Transverse colon (tissue), 4 donors: ENCODE measurements around the gene HMGB1. TPM values are rescaled to one million over a fixed set of nuclear protein-coding genes. Genes with fewer than 3 reads are reported as not detected.

ENCODE experiments used
- DNase-seq: peaks from one replicate; pipeline ENCODE4 v3.0.0-alpha.2; 2019
- H3K27ac ChIP-seq, 4 donors: fragments of 200-600 bp; sonication (generic); 2 replicates each; pipeline ENCODE4 v1.5.1; 2016 to 2018; ENCODE audit warnings: inconsistent platforms in 4 of 4
- H3K27me3 ChIP-seq: fragments of 200-600 bp; sonication (generic); 2 replicates; pipeline ENCODE4 v1.5.1; 2017; ENCODE audit warnings: inconsistent platforms
- H3K36me3 ChIP-seq, 4 donors: fragments of 200-600 bp; sonication (generic); 2 replicates each; pipeline ENCODE4 v1.5.1; 2017 to 2019; ENCODE audit warnings: inconsistent platforms in 4 of 4
- H3K4me1 ChIP-seq, 4 donors: fragments of 200-600 bp; sonication (generic); 2 replicates each; pipeline ENCODE4 v1.5.1; 2017 to 2020; ENCODE audit warnings: inconsistent platforms in 4 of 4
- H3K4me3 ChIP-seq, 4 donors: fragments of 200-600 bp; sonication (generic); 1 replicate in 1 of 4; 2 replicates in 3 of 4; pipeline versions ENCODE4 v1.5.1 to v1.6.1; 2017 to 2019; ENCODE audit warnings: inconsistent platforms in 4 of 4
- H3K9me3 ChIP-seq, 2 donors: fragments of 200-600 bp; sonication (generic); 2 replicates each; pipeline ENCODE4 v1.5.1; 2017 to 2019; ENCODE audit warnings: inconsistent platforms in 2 of 2
- CTCF ChIP-seq, 5 experiments: fragments of 200-600 bp in 3 of 5; fragments of 450-650 bp in 2 of 5; sonication (generic) in 3 of 5; IDR thresholded peaks; 1 replicate in 2 of 5; 2 replicates in 3 of 5; pipeline ENCODE4 v1.5.1; 2016 to 2017; ENCODE audit warnings: antibody characterized with exemption in 5 of 5, inconsistent platforms in 3 of 5, mild to moderate bottlenecking in 2 of 5, moderate library complexity in 1 of 5
- EP300 ChIP-seq: sonication (generic); formaldehyde crosslinking; IDR thresholded peaks from one replicate; pipeline ENCODE4 v1.6.1; 2017; ENCODE audit warnings: antibody characterized with exemption, low read depth
- POLR2A ChIP-seq: fragments of 450-650 bp; IDR thresholded peaks from one replicate; pipeline ENCODE4 v1.6.1; 2016; ENCODE audit warnings: antibody characterized with exemption, mild to moderate bottlenecking, moderate library complexity
- POLR2AphosphoS5 ChIP-seq, 3 donors: sonication (generic); formaldehyde crosslinking; IDR thresholded peaks; one replicate each; pipeline ENCODE4 v1.6.1; 2016; ENCODE audit warnings: antibody characterized with exemption in 3 of 3
- WGBS, 2 donors: methylation state at CpG; one replicate each; pipeline ENCODE4 v1.1.5; 2018; ENCODE audit warnings: low coverage in 1 of 2; 5-methylcytosine and 5-hydroxymethylcytosine counted together
- in situ Hi-C, 4 donors: fragments of 200-750 bp; cut with MboI; loops; one replicate each; pipeline versions ENCODE4 v1.15.0 to v1.15.1; 2017; ENCODE audit warnings: low sequenced_read_pairs in 3 of 4, low pct_ligation_motif_present in 1 of 4, low pct_unique_long_range_greater_than_20kb in 1 of 4
- intact Hi-C: fragments of 100-400 bp; cut with DNase I; formaldehyde crosslinking; loops from one replicate; pipeline ENCODE4 v1.15.1; 2023; ENCODE audit warnings: low total_unique reads
- total RNA-seq, 4 donors: library from RNA; depleted of rRNA; stranded (reverse); fragments of >200 nt; gene quantifications; one replicate each; pipeline ENCODE4 v1.1.0, GENCODE V29; 2016

The HMGB1 gene
- total RNA-seq, 4 donors from 2014 or later, result 131 to 274 (median 152) TPM

GRCh38 chr13:30413842-30414241, 51.9 kb downstream of the HMGB1 start:
- Histone ChIP-seq H3K27ac (no peak overlapping the region), H3K36me3 (no peaks in the 10 kb centered on the region), H3K4me1 (peaks cover 1 to 10% (median 4%) of the 10 kb centered on the region in 4 donors), H3K9me3 (no peaks in the 10 kb centered on the region), H3K4me3 (no peak overlapping the region), H3K27me3 (no peaks in the 10 kb centered on the region)
- no peak for DNase-seq
- in situ Hi-C loops, result no loop called here
- intact Hi-C loops, result no loop called here
- WGBS, 2 donors, result 62 to 83% methylated on average over 2 to 3 of the region's 3 CpGs
- no peak for TF ChIP-seq EP300
- no peak for TF ChIP-seq POLR2A
- TF ChIP-seq POLR2AphosphoS5 (IDR thresholded peaks at IDR 0.05), result no peak
- TF ChIP-seq CTCF (IDR thresholded peaks at IDR 0.05), result no peak

- no peaks in the 10 kb centered on the region for H3K9me3 ChIP-seq
- intact Hi-C loops (no loop called here), in situ Hi-C loops (no loop called here)
- no peaks in the 10 kb centered on the region for H3K36me3 ChIP-seq
- H3K4me3 ChIP-seq, result no peak overlapping the region
- DNase-seq, result no peak
- H3K4me1 ChIP-seq, result peaks cover 4 to 19% (median 12%) of the 10 kb centered on the region in 4 donors
- H3K27me3 ChIP-seq, result no peaks in the 10 kb centered on the region
- no peak overlapping the region for H3K27ac ChIP-seq
- TF ChIP-seq POLR2AphosphoS5 (IDR thresholded peaks at IDR 0.05) (no peak), EP300 (no peak), POLR2A (no peak), CTCF (IDR thresholded peaks at IDR 0.05) (no peak)
Measured at GRCh38 chr13:30412346-30412745, 53.4 kb downstream of the HMGB1 start.

GRCh38 chr13:30410705-30411125, 55.0 kb downstream of the HMGB1 start:
- no peak overlapping the region for H3K4me3 ChIP-seq
- peak overlapping the region in 3 of 4 donors; percentile 82 to 88 (median 86) for H3K27ac ChIP-seq
- intact Hi-C loops, result no loop called here
- no peaks in the 10 kb centered on the region for H3K36me3 ChIP-seq
- no peak for DNase-seq
- no peak for TF ChIP-seq CTCF (IDR thresholded peaks at IDR 0.05)
- TF ChIP-seq EP300, result no peak
- TF ChIP-seq POLR2AphosphoS5 (IDR thresholded peaks at IDR 0.05), result no peak
- no peak for TF ChIP-seq POLR2A
- in situ Hi-C loops, result no loop called here
- no peaks in the 10 kb centered on the region for H3K9me3 ChIP-seq
- H3K27me3 ChIP-seq, result no peaks in the 10 kb centered on the region
- 89 to 100% methylated on average over 2 of the region's 2 CpGs for WGBS, 2 donors
- peaks cover 4 to 19% (median 12%) of the 10 kb centered on the region in 4 donors for H3K4me1 ChIP-seq

- Histone ChIP-seq H3K9me3 (no peaks in the 10 kb centered on the region), H3K36me3 (no peaks in the 10 kb centered on the region), H3K27ac (peak overlapping the region; percentile 80 to 88 (median 84)), H3K4me1 (peaks cover 4 to 19% (median 12%) of the 10 kb centered on the region in 4 donors), H3K4me3 (no peak overlapping the region), H3K27me3 (no peaks in the 10 kb centered on the region)
- DNase-seq, result no peak
- in situ Hi-C loops (loop anchor here in 1 of 4 donors (10.0 kb wide), 1 partner anchor 55 kb away; the partner anchor contains the start of gene HMGB1), intact Hi-C loops (loop anchor here (5.0 kb wide), 1 partner anchor 52 kb away; no protein-coding TSS in a partner anchor)
- TF ChIP-seq POLR2AphosphoS5 (IDR thresholded peaks at IDR 0.05) (no peak), CTCF (IDR thresholded peaks at IDR 0.05) (no peak), POLR2A (no peak), EP300 (no peak)
- 69 to 87% methylated on average over 10 to 13 of the region's 13 CpGs for WGBS, 2 donors
Measured at GRCh38 chr13:30409886-30410704, 55.6 kb downstream of the HMGB1 start.
